ENCODE results near the gene ARID5A. TPM values are rescaled to one million over a fixed set of nuclear protein-coding genes. Genes with fewer than 3 reads are reported as not detected.

The ARID5A gene
- total RNA-seq, 1 experiment from 2014 or later = 7.3 TPM

GRCh38 chr2:96546797-96547196 is 10.2 kb downstream of the ARID5A start:
- Histone ChIP-seq H3K27ac (ENCODE audit: low read depth, low read length, poor library complexity, severe bottlenecking) (no peak overlapping the region), H3K9me3 (ENCODE audit: low read depth, low read length, poor library complexity, severe bottlenecking) (no peaks in the 10 kb centered on the region), H3K4me1 (ENCODE audit: insufficient read depth, low read length, poor library complexity, severe bottlenecking) (no peaks in the 10 kb centered on the region), H3K4me3 (ENCODE audit: low read depth, low read length, poor library complexity, severe bottlenecking) (no peak overlapping the region), H3K27me3 (replicated peaks; ENCODE audit: insufficient read depth, low read depth, low read length, poor library complexity) (no peaks in the 10 kb centered on the region), H3K36me3 (ENCODE audit: insufficient read depth, low read length, poor library complexity, severe bottlenecking) (no peaks in the 10 kb centered on the region)
- intact Hi-C loops (cut with micrococcal nuclease; ENCODE audit: unreplicated experiment) = no loop called here
- ChIA-PET POLR2A (ENCODE audit: low non-redundant PET) (no interaction called here), CTCF (no interaction called here)
- no TSS peak for BruUV-seq (replicated peaks)
- DNase-seq (ENCODE audit: low spot score) = no peak
- TF ChIP-seq CTCF (conservative IDR thresholded peaks at IDR 0.05; ENCODE audit: low read depth, low read length) = no peak
- no peak for TF ChIP-seq EZH2 (IDR thresholded peaks at IDR 0.05; ENCODE audit: borderline replicate concordance, low read depth, low read length, poor library complexity, severe bottlenecking)

GRCh38 chr2:96547203-96547641 is 10.7 kb downstream of the ARID5A start:
- Histone ChIP-seq H3K9me3 (ENCODE audit: low read depth, low read length, poor library complexity, severe bottlenecking) (no peaks in the 10 kb centered on the region), H3K27me3 (replicated peaks; ENCODE audit: insufficient read depth, low read depth, low read length, poor library complexity) (no peaks in the 10 kb centered on the region), H3K4me3 (ENCODE audit: low read depth, low read length, poor library complexity, severe bottlenecking) (no peak overlapping the region), H3K4me1 (ENCODE audit: insufficient read depth, low read length, poor library complexity, severe bottlenecking) (no peaks in the 10 kb centered on the region), H3K36me3 (ENCODE audit: insufficient read depth, low read length, poor library complexity, severe bottlenecking) (no peaks in the 10 kb centered on the region), H3K27ac (ENCODE audit: low read depth, low read length, poor library complexity, severe bottlenecking) (no peak overlapping the region)
- ChIA-PET CTCF (no interaction called here), POLR2A (ENCODE audit: low non-redundant PET) (no interaction called here)
- intact Hi-C loops (cut with micrococcal nuclease; ENCODE audit: unreplicated experiment) = no loop called here
- no peak for DNase-seq (ENCODE audit: low spot score)
- no TSS peak for BruUV-seq (replicated peaks)
- TF ChIP-seq EZH2 (IDR thresholded peaks at IDR 0.05; ENCODE audit: borderline replicate concordance, low read depth, low read length, poor library complexity, severe bottlenecking) (no peak), CTCF (conservative IDR thresholded peaks at IDR 0.05; ENCODE audit: low read depth, low read length) (no peak)

- BruUV-seq (replicated peaks) = no TSS peak
- Histone ChIP-seq H3K27ac (ENCODE audit: low read depth, low read length, poor library complexity, severe bottlenecking) (no peak overlapping the region), H3K4me1 (ENCODE audit: insufficient read depth, low read length, poor library complexity, severe bottlenecking) (no peaks in the 10 kb centered on the region), H3K27me3 (replicated peaks; ENCODE audit: insufficient read depth, low read depth, low read length, poor library complexity) (no peaks in the 10 kb centered on the region), H3K36me3 (ENCODE audit: insufficient read depth, low read length, poor library complexity, severe bottlenecking) (no peaks in the 10 kb centered on the region), H3K4me3 (ENCODE audit: low read depth, low read length, poor library complexity, severe bottlenecking) (no peak overlapping the region), H3K9me3 (ENCODE audit: low read depth, low read length, poor library complexity, severe bottlenecking) (no peaks in the 10 kb centered on the region)
- DNase-seq (ENCODE audit: low spot score) = no peak
- POLR2A ChIA-PET (ENCODE audit: low non-redundant PET) = no interaction called here
- CTCF ChIA-PET = interaction anchor here (0.6 kb wide), 1 partner anchor 138 kb away, joined by 5 read pairs; no protein-coding TSS in a partner anchor
- intact Hi-C loops (cut with micrococcal nuclease; ENCODE audit: unreplicated experiment) = no loop called here
- no peak for TF ChIP-seq CTCF (conservative IDR thresholded peaks at IDR 0.05; ENCODE audit: low read depth, low read length)
Observed at GRCh38 chr2:96547731-96548171, 11.2 kb downstream of the ARID5A start.
